ENCODE data around the gene STPG3. TPM values are rescaled to one million over a fixed set of nuclear protein-coding genes. Genes with fewer than 3 reads are reported as not detected.

Gene STPG3
- total and polyA plus RNA-seq, 8 donors = not detected

- intact Hi-C loops (cut with DNase I; ENCODE audit: low total_unique reads) = no loop called here
- Histone ChIP-seq H3K27me3 (peaks cover 0 to 58% (median 0%) of the 10 kb centered on the region in 3 donors), H3K36me3 (peaks cover 20 to 50% (median 40%) of the 10 kb centered on the region in 4 donors), H3K4me3 (peak overlapping the region; percentile 47 to 66 (median 56)), H3K27ac (peak overlapping the region; percentile 88 to 95 (median 95)), H3K9me3 (no peaks in the 10 kb centered on the region), H3K4me1 (peaks cover 63 to 91% (median 79%) of the 10 kb centered on the region in 4 donors)
- peak in 1 of 2 donors; percentile 67 for DNase-seq
- WGBS, 5 donors = 3 to 14% (median 8%) methylated on average over 17 to 54 of the region's 54 CpGs
- TF ChIP-seq, protein P1, sequence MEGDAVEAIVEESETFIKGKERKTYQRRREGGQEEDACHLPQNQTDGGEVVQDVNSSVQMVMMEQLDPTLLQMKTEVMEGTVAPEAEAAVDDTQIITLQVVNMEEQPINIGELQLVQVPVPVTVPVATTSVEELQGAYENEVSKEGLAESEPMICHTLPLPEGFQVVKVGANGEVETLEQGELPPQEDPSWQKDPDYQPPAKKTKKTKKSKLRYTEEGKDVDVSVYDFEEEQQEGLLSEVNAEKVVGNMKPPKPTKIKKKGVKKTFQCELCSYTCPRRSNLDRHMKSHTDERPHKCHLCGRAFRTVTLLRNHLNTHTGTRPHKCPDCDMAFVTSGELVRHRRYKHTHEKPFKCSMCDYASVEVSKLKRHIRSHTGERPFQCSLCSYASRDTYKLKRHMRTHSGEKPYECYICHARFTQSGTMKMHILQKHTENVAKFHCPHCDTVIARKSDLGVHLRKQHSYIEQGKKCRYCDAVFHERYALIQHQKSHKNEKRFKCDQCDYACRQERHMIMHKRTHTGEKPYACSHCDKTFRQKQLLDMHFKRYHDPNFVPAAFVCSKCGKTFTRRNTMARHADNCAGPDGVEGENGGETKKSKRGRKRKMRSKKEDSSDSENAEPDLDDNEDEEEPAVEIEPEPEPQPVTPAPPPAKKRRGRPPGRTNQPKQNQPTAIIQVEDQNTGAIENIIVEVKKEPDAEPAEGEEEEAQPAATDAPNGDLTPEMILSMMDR (IDR thresholded peaks at IDR 0.05) = no peak
- TF ChIP-seq POLR2A (IDR thresholded peaks at IDR 0.05) = no peak
- TF ChIP-seq EP300 (IDR thresholded peaks at IDR 0.05) = no peak
- no peak for TF ChIP-seq POLR2AphosphoS5 (IDR thresholded peaks at IDR 0.05)
Observed at GRCh38 chr9:137278061-137278701, 27.1 kb downstream of the STPG3 start.

DNA sequence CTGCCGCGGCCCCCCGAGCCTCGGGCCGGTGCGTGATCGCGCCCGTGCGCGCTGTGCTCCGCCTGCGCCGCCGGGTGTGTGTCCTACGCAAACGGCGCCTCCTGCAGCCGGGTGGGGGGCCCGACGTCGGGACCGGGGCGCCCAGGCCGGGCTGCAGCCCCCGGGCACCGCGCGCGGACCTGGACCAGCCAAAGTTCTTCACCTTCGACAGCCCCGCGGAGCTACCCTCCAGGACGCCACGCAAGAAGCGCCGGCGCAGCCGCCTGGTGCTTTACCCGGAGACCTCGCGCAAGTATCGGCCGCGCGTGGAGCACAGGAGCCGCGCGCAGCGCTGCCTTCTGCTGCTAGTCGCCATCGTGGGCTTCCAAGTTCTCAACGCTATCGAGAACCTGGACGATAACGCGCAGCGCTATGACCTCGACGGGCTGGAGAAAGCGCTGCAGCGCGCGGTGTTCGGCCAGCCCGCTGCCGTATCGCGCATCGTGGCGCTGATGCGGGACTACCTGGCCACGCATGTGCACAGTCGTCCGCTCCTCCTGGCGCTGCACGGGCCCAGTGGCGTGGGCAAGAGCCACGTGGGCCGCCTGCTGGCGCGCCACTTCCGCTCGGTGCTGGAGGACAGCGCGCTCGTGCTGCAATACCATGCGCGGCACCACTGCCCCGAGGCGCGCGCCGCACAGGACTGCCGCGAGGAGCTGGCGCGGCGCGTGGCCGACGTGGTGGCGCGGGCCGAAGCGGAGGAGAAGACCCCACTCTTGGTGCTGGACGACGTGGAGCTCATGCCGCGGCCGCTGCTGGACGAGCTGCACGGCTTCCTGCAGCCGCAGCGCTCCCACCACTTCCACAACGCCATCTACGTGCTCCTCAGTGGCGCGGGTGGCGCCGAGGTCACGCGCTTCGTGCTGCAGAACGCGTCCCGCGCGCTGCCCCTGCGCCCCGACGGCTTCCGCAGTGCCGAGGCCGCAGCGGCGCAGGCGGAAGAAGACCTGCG, 27.9 kb downstream of the STPG3 start:
- peak overlapping the region; percentile 47 to 66 (median 56) for H3K4me3 ChIP-seq
- H3K27ac ChIP-seq = peak overlapping the region; percentile 88 to 95 (median 95)
- 77 to 92% (median 80%) methylated on average over 34 to 139 of the region's 139 CpGs for WGBS, 5 donors
- TF ChIP-seq POLR2AphosphoS5 (IDR thresholded peaks at IDR 0.05) (no peak), EP300 (IDR thresholded peaks at IDR 0.05) (no peak), POLR2A (IDR thresholded peaks at IDR 0.05) (no peak)
- TF ChIP-seq, protein P1 (IDR thresholded peaks at IDR 0.05) = no peak
- no peaks in the 10 kb centered on the region for H3K9me3 ChIP-seq
- H3K36me3 ChIP-seq = peaks cover 21 to 54% (median 40%) of the 10 kb centered on the region in 4 donors
- peaks cover 60 to 83% (median 72%) of the 10 kb centered on the region in 4 donors for H3K4me1 ChIP-seq
- peak in 1 of 2 donors; percentile 40 for DNase-seq
- peaks cover 0 to 58% (median 0%) of the 10 kb centered on the region in 3 donors for H3K27me3 ChIP-seq
- intact Hi-C loops (cut with DNase I; ENCODE audit: low total_unique reads) = no loop called here

- DNase-seq = peak in 1 of 2 donors; percentile 21
- Histone ChIP-seq H3K27me3 (peaks cover 0 to 58% (median 0%) of the 10 kb centered on the region in 3 donors), H3K36me3 (peaks cover 21 to 57% (median 39%) of the 10 kb centered on the region in 4 donors), H3K4me3 (peak overlapping the region in 2 of 4 donors; percentile 31 to 53), H3K9me3 (no peaks in the 10 kb centered on the region), H3K27ac (no peak overlapping the region), H3K4me1 (peaks cover 54 to 74% (median 63%) of the 10 kb centered on the region in 4 donors)
- intact Hi-C loops (cut with DNase I; ENCODE audit: low total_unique reads) = no loop called here
- TF ChIP-seq POLR2A (IDR thresholded peaks at IDR 0.05) = no peak
- no peak for TF ChIP-seq POLR2AphosphoS5 (IDR thresholded peaks at IDR 0.05)
- 85 to 93% (median 89%) methylated on average over 18 to 41 of the region's 41 CpGs for WGBS, 5 donors
Observed at GRCh38 chr9:137279741-137280473, 28.8 kb downstream of the STPG3 start.

DNA sequence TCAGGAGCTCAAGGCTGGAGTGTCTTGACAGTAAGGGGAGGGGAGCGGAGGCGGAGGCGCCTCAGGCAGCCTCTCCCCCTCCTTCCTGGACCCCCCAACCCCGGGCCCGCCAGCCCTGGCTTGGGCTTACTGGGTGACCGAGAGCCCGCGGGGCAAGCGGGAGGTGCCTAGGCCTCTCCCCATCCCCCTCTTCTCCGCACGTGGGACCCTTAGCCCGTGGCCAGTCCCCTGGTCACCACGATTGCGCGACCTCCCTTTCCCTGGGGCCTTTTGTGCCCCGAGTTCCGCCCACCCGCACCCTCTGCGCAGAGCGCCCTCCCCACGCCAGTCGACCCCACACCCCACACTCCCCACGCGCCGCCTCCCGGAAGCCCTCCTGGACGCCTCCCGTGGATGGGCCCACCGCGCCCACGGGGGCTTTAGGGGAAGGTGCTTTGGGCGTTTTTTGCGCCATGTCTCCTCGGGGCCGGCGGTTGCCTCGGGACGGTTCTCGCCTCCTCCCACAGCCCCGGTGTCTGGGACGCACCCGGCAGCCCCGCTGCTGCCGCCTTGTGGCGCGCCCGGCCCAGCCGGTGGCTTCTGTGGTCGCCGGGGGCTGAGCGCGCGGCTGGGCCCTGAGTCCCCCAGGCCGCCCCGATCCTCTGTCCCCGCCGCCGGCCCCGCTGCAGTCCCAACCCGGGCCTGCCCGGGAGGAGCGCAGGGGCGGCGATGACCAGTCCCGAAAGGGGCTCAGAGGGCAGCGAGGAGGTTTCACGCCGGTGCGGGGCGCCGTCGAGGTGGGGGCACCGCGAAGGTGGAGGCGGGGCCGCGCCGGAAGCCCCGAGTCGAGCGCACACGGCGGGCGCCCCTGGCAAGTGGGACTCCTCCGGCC, 29.6 kb downstream of the STPG3 start:
- Histone ChIP-seq H3K9me3 (no peaks in the 10 kb centered on the region), H3K4me3 (peak overlapping the region in 2 of 4 donors; percentile 18 to 31), H3K36me3 (peaks cover 21 to 57% (median 39%) of the 10 kb centered on the region in 4 donors), H3K27me3 (peaks cover 0 to 58% (median 0%) of the 10 kb centered on the region in 3 donors), H3K4me1 (peaks cover 47 to 66% (median 55%) of the 10 kb centered on the region in 4 donors), H3K27ac (peak overlapping the region in 1 of 5 donors; percentile 0)
- intact Hi-C loops (cut with DNase I; ENCODE audit: low total_unique reads) = no loop called here
- TF ChIP-seq, protein P1 (IDR thresholded peaks at IDR 0.05) = peak in 1 of 7 experiments; percentile 21
- TF ChIP-seq EP300 (IDR thresholded peaks at IDR 0.05) = no peak
- WGBS, 5 donors = 40 to 81% (median 51%) methylated on average over 33 to 85 of the region's 85 CpGs
- peak in 1 of 2 donors; percentile 70 for DNase-seq

Data from stomach (tissue), 9 donors.